Activated CD4-positive, alpha-beta memory T cell treated with anti-CD3 and anti-CD28 coated beads for 36 hours (primary cell): ENCODE results near the gene ATAD3C. TPM values are rescaled to one million over a fixed set of nuclear protein-coding genes. Genes with fewer than 3 reads are reported as not detected.
"Not testable (repeated sequence)": the region's sequence is repeated elsewhere in the genome, so short reads cannot be mapped to it uniquely, and the experiment has no call there.

Source experiments
- CTCF ChIA-PET: fragments of 350-600 bp; sonication (Branson Sonifier 250); formaldehyde crosslinking; loops from one replicate; lab custom pipeline; 2021; ENCODE audit warnings: antibody characterized with exemption, inconsistent platforms; lab: Charles Lee
- POLR2A ChIA-PET: fragments of 350-600 bp; sonication (Branson Sonifier 250); formaldehyde crosslinking; loops from one replicate; lab custom pipeline; 2021; ENCODE audit warnings: antibody characterized with exemption; lab: Charles Lee
- DNase-seq: peaks from one replicate; pipeline ENCODE4 v3.0.0-alpha.2; 2020
- H3K27ac Mint-ChIP-seq: one replicate; pipeline ENCODE4 v1.8.0; 2021; ENCODE audit warnings: mixed read lengths
- H3K27me3 Mint-ChIP-seq: one replicate; pipeline ENCODE4 v1.8.0; 2021; ENCODE audit warnings: mixed read lengths
- H3K36me3 Mint-ChIP-seq: one replicate; pipeline ENCODE4 v1.8.0; 2021; ENCODE audit warnings: mixed read lengths
- H3K4me1 Mint-ChIP-seq: one replicate; pipeline ENCODE4 v1.8.0; 2021; ENCODE audit warnings: low read depth, mixed read lengths
- H3K4me3 Mint-ChIP-seq: one replicate; pipeline ENCODE4 v1.8.0; 2021; ENCODE audit warnings: mild to moderate bottlenecking, mixed read lengths
- H3K9me3 Mint-ChIP-seq: one replicate; pipeline ENCODE4 v1.8.0; 2021; ENCODE audit warnings: mixed read lengths
- intact Hi-C: fragments of 100-400 bp; cut with micrococcal nuclease; formaldehyde crosslinking; loops from one replicate; pipeline ENCODE4 v1.15.1; 2023
- total RNA-seq, 2 experiments: library from RNA; stranded (reverse); gene quantifications; one replicate each; pipeline ENCODE4 v1.2.3, GENCODE V29; 2021

ATAD3C gene
- total RNA-seq, 2 experiments from 2014 or later = 1.2 to 1.7 TPM

DNA sequence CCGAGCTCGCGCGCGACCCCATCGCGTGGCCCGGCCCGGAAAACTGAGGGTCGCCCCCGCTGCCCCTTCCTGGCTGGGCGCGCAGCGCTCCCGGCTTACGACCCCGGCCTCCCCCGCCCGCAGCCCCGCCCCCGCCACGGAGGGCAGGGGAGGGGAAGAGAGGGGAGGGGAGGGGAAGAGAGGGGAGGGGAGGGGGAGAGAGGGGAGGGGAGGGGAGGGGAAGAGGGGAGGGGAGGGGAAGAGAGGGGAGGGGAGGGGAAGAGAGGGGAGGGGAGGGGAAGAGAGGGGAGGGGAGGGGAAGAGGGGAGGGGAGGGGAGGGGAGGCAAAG is 21.7 kb upstream of the ATAD3C start:
- no peaks in the 10 kb centered on the region for H3K9me3 Mint-ChIP-seq
- no peak overlapping the region for H3K4me3 Mint-ChIP-seq
- no peak overlapping the region for H3K27ac Mint-ChIP-seq
- DNase-seq = no peak
- ChIA-PET POLR2A (no interaction called here), CTCF (interaction anchor here (3.1 kb wide), 1 partner anchor 13 kb away, joined by 10 read pairs; no protein-coding TSS in a partner anchor)
- intact Hi-C loops = no loop called here
- no peaks in the 10 kb centered on the region for H3K36me3 Mint-ChIP-seq
- peaks cover 5% of the 10 kb centered on the region for H3K4me1 Mint-ChIP-seq
- peaks cover 26% of the 10 kb centered on the region for H3K27me3 Mint-ChIP-seq

DNA sequence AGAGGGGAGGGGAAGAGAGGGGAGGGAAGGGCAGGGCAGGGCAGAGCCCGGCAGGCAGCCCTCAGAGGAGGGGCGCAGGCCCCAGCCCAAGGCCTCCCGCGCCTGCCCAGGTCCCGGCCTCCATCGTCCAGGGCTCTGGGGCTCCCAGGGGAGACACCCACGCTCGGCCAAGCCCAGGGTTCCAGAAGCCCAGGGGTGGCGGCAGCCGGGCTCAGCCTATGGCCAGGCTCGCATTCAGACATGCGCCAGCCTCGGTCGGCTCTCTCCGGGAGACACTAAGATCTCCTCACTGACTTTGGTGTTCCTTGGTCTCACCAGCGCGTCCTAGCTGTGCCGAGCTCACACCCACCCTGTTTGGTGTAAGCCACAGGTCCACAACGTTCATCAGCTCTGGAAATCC is 21.3 kb upstream of the ATAD3C start:
- no peak for DNase-seq
- Mint-ChIP-seq H3K4me1 (peaks cover 5% of the 10 kb centered on the region), H3K27me3 (peaks cover 24% of the 10 kb centered on the region), H3K27ac (no peak overlapping the region), H3K9me3 (no peaks in the 10 kb centered on the region), H3K4me3 (no peak overlapping the region), H3K36me3 (no peaks in the 10 kb centered on the region)
- intact Hi-C loops = no loop called here
- ChIA-PET POLR2A (no interaction called here), CTCF (interaction anchor here (3.1 kb wide), 1 partner anchor 13 kb away, joined by 10 read pairs; no protein-coding TSS in a partner anchor)

DNA sequence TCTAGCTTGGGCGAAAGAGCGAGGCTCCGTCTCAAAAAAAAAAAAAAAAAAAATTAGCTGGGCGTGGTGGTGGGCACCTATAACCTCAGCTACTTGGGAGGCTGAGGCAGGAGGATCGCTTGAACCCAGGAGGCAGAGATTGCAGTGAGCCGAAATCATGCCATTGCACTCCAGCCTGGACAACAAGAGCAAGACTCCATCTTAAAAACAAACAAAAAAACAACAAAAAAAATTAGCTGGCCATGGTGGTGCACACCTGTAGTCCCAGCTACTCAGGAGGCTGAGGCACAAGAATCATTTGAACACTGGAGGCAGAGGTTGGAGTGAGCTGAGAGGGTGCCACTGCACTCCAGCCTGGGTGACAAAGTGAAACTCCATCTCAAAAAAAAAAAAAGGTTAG is 20.5 kb upstream of the ATAD3C start:
- H3K27ac Mint-ChIP-seq, H3K36me3 Mint-ChIP-seq, POLR2A ChIA-PET, H3K4me1 Mint-ChIP-seq, DNase-seq, H3K9me3 Mint-ChIP-seq, intact Hi-C loops, H3K4me3 Mint-ChIP-seq: not testable (repeated sequence)
- H3K27me3 Mint-ChIP-seq = peaks cover 27% of the 10 kb centered on the region
- CTCF ChIA-PET = interaction anchor here (3.1 kb wide), 1 partner anchor 12 kb away, joined by 10 read pairs; no protein-coding TSS in a partner anchor

DNA sequence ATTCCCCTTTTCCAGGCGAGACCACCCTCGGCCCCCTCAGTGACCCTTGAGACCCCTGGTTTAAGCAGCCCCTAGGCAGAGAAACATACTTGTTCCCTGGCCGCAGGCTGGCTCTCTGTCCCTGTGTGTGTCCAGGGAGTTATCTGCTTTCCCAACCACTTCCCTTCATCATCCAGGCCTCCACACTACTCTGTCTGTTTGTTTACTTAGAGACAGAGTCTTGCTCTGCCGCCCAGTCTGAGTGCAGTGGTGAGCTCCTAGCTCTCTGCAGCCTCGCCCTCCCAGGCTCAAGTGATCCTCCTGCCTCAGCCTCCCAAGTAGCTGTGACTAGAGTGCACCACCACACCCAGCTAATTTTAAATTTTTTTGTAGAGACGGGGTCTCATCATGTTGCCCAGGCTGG is 19.8 kb upstream of the ATAD3C start:
- H3K4me1 Mint-ChIP-seq = peaks cover 8% of the 10 kb centered on the region
- no peak overlapping the region for H3K4me3 Mint-ChIP-seq
- peaks cover 25% of the 10 kb centered on the region for H3K27me3 Mint-ChIP-seq
- no peak overlapping the region for H3K27ac Mint-ChIP-seq
- DNase-seq = no peak
- no peaks in the 10 kb centered on the region for H3K9me3 Mint-ChIP-seq
- ChIA-PET CTCF (interaction anchor here (3.1 kb wide), 1 partner anchor 11 kb away, joined by 10 read pairs; no protein-coding TSS in a partner anchor), POLR2A (no interaction called here)
- intact Hi-C loops = no loop called here
- H3K36me3 Mint-ChIP-seq = no peaks in the 10 kb centered on the region

DNA sequence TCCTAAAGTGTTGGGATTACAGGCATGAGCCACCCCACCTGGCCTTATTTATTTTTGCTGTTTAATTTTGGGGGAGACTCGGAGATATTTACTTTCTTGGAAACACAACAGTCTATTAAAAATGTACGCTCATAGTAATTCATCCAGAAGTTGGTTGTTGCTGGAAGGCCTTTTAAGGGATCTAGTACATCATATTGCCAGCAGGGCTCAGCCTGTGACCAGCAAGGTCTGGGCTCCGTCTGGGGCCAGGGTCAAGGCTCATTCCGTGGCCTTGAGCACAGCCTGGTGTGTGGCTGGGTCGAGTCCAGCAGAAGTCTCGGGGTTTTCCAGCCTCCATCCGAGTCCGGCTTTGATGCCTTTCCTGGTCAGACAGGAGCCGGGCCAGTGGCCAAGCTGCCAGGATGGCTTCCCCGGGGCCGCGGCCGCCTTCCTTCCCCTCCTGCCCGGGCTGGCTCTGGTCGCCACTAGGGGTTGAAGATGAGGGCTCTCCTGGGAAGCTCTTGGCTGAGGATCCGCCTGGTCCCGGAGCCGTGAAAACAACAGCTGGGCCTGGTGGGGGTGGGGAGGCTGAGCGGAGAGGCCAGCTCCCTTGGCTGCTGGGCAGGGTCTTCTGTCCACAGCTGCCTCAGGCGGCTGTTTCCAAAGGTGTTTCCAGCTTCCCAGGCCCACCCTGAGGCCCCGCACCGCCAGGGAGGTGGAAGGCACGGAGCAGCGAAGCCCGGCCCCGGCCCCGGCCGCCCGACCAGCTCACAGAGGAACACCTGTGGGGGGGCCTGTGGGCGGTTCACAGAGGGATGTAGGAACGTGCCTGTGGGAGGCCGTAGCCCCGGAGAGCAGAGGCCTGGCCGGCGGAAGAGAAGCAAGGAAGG is 19.1 kb upstream of the ATAD3C start:
- Mint-ChIP-seq H3K9me3 (no peaks in the 10 kb centered on the region), H3K4me3 (no peak overlapping the region), H3K27ac (no peak overlapping the region), H3K4me1 (peaks cover 13% of the 10 kb centered on the region), H3K36me3 (no peaks in the 10 kb centered on the region), H3K27me3 (peaks cover 27% of the 10 kb centered on the region)
- ChIA-PET CTCF (interaction anchor here (0.7 to 3.1 kb wide), 3 partner anchors 11 to 74 kb away, joined by 3 to 10 read pairs (median 3); no protein-coding TSS in a partner anchor), POLR2A (no interaction called here)
- intact Hi-C loops = no loop called here
- DNase-seq = no peak

DNA sequence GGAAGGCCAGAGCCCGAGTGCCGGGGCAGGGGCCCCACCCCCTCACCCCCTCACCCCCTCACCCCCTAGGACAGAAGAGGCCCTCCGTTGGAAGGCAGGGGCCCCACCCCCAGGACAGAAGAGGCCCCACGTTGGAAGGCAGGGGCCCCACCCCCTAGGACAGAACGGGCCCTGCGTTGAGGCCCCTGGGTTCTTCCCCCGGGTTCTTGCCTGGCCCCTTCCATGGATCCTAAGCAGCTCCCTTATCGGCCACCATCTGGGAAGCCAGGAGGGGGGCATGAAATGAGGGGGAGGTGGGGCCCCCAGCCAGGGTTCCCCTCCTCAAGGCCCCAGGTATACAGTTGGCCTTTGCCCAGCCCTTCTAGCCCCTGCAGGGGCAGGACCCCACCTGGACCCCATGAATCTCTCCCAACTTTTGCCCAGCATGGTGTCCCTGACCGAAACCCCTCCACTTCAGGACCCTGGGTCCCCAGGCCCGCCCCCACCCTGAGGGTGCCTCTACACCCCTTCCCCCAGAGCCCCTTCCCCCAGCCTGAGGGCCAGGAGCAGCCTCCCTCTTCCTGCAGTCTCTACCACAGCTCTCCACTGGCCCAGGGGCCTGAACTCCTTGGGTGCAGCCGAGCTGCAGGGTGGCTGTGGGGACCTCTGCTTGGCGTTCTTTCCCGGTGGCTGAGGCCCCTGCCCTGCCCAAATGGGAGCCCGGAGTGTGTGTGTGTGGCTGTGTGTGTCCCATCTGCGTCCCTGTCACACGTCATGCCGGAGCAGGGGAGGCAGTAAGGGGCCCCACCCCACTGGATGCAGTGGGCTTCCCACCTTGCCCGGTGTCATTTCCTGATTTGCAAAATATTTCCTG is 18.3 kb upstream of the ATAD3C start:
- Mint-ChIP-seq H3K36me3 (no peaks in the 10 kb centered on the region), H3K9me3 (no peaks in the 10 kb centered on the region), H3K4me1 (peaks cover 13% of the 10 kb centered on the region), H3K27ac (no peak overlapping the region), H3K4me3 (no peak overlapping the region), H3K27me3 (peaks cover 25% of the 10 kb centered on the region)
- POLR2A ChIA-PET = no interaction called here
- DNase-seq = no peak
- intact Hi-C loops = no loop called here
- CTCF ChIA-PET = interaction anchor here (0.8 to 3.1 kb wide), 2 partner anchors 10 to 42 kb away, joined by 3 to 10 read pairs; no protein-coding TSS in a partner anchor

DNA sequence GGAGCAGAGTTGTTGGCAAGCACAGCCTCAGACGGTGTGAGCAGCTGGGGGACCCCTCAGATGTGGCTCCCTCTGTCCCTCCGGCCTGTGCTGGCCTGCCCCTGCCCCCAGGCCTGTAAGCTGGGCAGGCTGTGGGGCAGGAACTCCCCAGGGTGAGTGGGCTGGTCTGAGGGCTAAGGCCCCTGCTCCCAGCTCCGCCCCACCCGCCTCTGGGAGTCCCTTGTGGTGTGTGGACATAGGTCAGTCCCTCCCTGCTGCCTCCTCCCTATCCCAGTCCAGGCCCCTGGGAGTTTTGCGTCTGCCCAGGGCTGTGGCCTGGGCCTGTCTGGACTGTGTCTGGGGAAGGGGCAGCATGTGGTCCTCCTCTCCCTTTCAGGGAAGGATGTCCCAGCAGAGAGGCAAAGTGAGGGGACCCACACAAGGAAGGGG is 17.6 kb upstream of the ATAD3C start:
- Mint-ChIP-seq H3K4me3 (no peak overlapping the region), H3K27me3 (peaks cover 26% of the 10 kb centered on the region), H3K4me1 (peaks cover 14% of the 10 kb centered on the region), H3K36me3 (no peaks in the 10 kb centered on the region), H3K9me3 (no peaks in the 10 kb centered on the region), H3K27ac (no peak overlapping the region)
- DNase-seq = no peak
- POLR2A ChIA-PET = no interaction called here
- CTCF ChIA-PET = no interaction called here
- intact Hi-C loops = no loop called here

DNA sequence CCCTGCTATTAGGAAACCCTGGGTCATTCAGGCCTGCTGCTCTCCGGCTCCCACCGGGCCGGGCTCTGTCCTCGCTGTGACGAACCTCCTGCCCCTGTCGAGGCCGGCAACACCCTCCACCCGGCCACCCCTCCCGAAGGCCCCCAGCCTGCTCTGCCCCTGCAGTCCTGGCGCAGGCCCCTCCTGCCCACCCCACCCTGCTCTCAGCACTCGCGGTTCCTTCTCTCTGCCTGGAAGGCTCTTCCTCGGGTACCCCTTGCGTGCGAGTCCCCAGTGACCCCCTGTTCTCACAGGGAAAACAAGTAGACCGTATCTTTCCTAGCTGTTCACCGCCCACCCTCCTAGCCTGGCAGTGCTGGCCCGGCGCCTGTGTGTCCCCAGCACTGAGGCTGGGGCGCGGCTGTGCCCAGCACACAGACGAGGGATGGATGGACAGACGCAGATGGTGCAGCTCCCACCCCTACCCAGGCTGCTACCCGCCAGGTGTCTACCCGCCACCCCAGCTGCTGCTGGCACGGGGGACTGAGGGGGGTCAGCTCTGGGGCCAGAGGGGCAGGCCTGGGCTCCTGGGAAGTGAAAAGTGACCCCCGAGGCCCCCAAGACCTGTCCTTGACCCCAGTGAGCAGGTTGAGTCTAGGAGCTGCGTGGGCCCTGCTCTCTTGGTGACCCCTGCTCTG is 17.1 kb upstream of the ATAD3C start:
- Mint-ChIP-seq H3K27ac (no peak overlapping the region), H3K4me1 (peaks cover 14% of the 10 kb centered on the region), H3K9me3 (no peaks in the 10 kb centered on the region), H3K27me3 (peaks cover 26% of the 10 kb centered on the region), H3K4me3 (no peak overlapping the region), H3K36me3 (no peaks in the 10 kb centered on the region)
- CTCF ChIA-PET = interaction anchor here (1.6 kb wide), 1 partner anchor 33 kb away, joined by 5 read pairs; the partner anchor contains the start of gene CCNL2
- DNase-seq = no peak
- intact Hi-C loops = no loop called here
- POLR2A ChIA-PET = no interaction called here

DNA sequence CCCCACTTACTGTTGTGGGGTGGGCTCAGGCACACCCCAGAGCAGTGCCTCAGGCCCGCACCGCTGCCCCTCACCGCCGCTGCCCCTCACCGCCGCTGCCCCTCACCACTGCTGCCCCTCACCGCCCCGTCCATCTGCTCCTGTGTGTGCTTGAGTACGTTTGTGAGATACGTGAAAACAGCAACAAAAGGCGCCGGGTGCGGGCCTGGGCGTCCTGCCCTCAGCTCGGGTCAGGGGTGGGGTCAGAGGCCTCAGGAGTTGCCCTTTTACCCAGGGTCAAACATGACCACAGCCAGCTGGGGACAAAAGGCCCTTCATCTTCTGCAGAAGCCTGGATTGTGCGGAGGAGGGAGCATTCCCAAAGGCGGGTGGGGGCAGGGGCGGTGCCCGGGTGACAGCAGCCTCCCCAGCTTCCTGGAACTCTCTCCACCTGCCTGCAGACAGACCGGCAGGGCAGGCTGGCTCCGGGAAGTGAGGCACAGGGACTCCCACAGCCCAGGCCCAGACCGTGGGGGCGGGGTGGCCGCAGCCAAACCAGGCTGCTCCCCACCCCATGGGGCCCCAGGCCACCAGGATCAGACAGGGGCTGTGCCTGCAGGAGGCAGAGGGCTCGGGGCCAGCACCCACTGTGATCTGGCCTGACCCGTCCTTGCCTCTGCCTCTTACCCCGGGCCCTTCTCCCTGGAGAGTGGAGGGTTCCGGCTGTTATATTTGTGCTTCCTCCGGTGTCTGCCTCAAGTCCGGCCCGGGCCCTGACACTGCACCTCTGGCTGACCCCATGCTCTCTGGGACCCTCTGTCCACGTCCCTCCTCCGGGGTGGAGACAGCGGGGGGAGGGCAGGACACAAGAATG is 16.3 kb upstream of the ATAD3C start:
- Mint-ChIP-seq H3K4me1 (peaks cover 14% of the 10 kb centered on the region), H3K27me3 (peaks cover 26% of the 10 kb centered on the region), H3K4me3 (peak overlapping the region; percentile 35), H3K9me3 (no peaks in the 10 kb centered on the region), H3K36me3 (no peaks in the 10 kb centered on the region), H3K27ac (no peak overlapping the region)
- CTCF ChIA-PET = interaction anchor here (0.8 to 1.6 kb wide), 3 partner anchors 34 to 72 kb away, joined by 3 to 5 read pairs (median 5); partner anchors contain the start of gene CCNL2
- no peak for DNase-seq
- POLR2A ChIA-PET = interaction anchor here (0.7 to 1.6 kb wide), 3 partner anchors 26 to 34 kb away, joined by 3 to 4 read pairs (median 3); partner anchors contain the start of genes CCNL2 and MRPL20
- intact Hi-C loops = no loop called here

DNA sequence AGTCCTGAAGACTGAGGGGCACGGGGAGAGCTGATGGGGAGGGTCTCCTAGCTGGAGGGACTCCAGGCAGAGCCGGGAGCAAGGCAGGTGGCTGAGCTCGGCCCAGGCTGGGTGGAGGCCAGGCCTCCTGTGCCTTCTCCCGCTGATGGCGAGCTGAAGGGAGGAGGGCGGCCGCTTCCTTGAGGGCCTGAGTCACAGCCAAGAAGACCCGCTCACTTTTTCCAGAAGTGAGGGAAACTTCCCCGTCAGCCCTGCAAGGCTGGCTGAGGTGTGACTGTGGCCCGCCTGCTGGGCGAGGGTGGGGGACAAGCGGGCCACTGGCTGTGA is 15.7 kb upstream of the ATAD3C start:
- peaks cover 29% of the 10 kb centered on the region for H3K27me3 Mint-ChIP-seq
- no peaks in the 10 kb centered on the region for H3K9me3 Mint-ChIP-seq
- peak; percentile 77 for DNase-seq
- ChIA-PET POLR2A (interaction anchor here (0.7 to 1.6 kb wide), 3 partner anchors 26 to 35 kb away, joined by 3 to 4 read pairs (median 3); partner anchors contain the start of genes CCNL2 and MRPL20), CTCF (interaction anchor here (0.8 to 1.6 kb wide), 3 partner anchors 34 to 71 kb away, joined by 3 to 5 read pairs (median 5); partner anchors contain the start of gene CCNL2)
- intact Hi-C loops = no loop called here
- no peaks in the 10 kb centered on the region for H3K36me3 Mint-ChIP-seq
- peak overlapping the region; percentile 35 for H3K4me3 Mint-ChIP-seq
- H3K27ac Mint-ChIP-seq = no peak overlapping the region
- peaks cover 11% of the 10 kb centered on the region for H3K4me1 Mint-ChIP-seq
